ENCODE data around the gene C14orf119. TPM values are rescaled to one million over a fixed set of nuclear protein-coding genes. Genes with fewer than 3 reads are reported as not detected.
A peak's percentile ranks its signal among the peaks of the same experiment; 100 is the strongest.

Gene C14orf119
- 10 to 100 TPM; 67.2 to 84.4 (median 75.6) TPM for polyA plus RNA-seq (ENCODE audit: insufficient read length in 4 of 4)

GRCh38 chr14:23095196-23096108 lies at the start of gene C14orf119:
Gene C14orf119 (plus strand): TSS chr14:23095505. CDS start chr14:23097659, 2,154 bp downstream.
- DNase-seq (ENCODE audit: low read depth in 4 of 4, low spot score in 3 of 4), result peak; percentile 99 to 100 (median 100)

- DNase-seq (ENCODE audit: low read depth in 4 of 4, low spot score in 3 of 4), result no peak
Observed at GRCh38 chr14:23047034-23047634, 48.2 kb upstream of the C14orf119 start.

- DNase-seq (ENCODE audit: low read depth in 4 of 4, low spot score in 3 of 4), result no peak
Observed at GRCh38 chr14:23047751-23048693, 47.3 kb upstream of the C14orf119 start.

GRCh38 chr14:23049011-23049410 lies 46.3 kb upstream of the C14orf119 start:
- no peak for DNase-seq (ENCODE audit: low read depth in 4 of 4, low spot score in 3 of 4)

- no peak for DNase-seq (ENCODE audit: low read depth in 4 of 4, low spot score in 3 of 4)
Observed at GRCh38 chr14:23051141-23052057, 43.9 kb upstream of the C14orf119 start.

- no peak for DNase-seq (ENCODE audit: low read depth in 4 of 4, low spot score in 3 of 4)
Observed at GRCh38 chr14:23052182-23052623, 43.1 kb upstream of the C14orf119 start.

- no peak for DNase-seq (ENCODE audit: low read depth in 4 of 4, low spot score in 3 of 4)
Observed at GRCh38 chr14:23052671-23053070, 42.6 kb upstream of the C14orf119 start.

GRCh38 chr14:23053426-23053825 lies 41.9 kb upstream of the C14orf119 start:
- no peak for DNase-seq (ENCODE audit: low read depth in 4 of 4, low spot score in 3 of 4)

- DNase-seq (ENCODE audit: low read depth in 4 of 4, low spot score in 3 of 4), result no peak
Observed at GRCh38 chr14:23054000-23054811, 41.1 kb upstream of the C14orf119 start.

- no peak for DNase-seq (ENCODE audit: low read depth in 4 of 4, low spot score in 3 of 4)
Observed at GRCh38 chr14:23055147-23055550, 40.2 kb upstream of the C14orf119 start.

- DNase-seq (ENCODE audit: low read depth in 4 of 4, low spot score in 3 of 4), result no peak
Observed at GRCh38 chr14:23055621-23056144, 39.6 kb upstream of the C14orf119 start.

- no peak for DNase-seq (ENCODE audit: low read depth in 4 of 4, low spot score in 3 of 4)
Observed at GRCh38 chr14:23056145-23056955, 39.0 kb upstream of the C14orf119 start.

- no peak for DNase-seq (ENCODE audit: low read depth in 4 of 4, low spot score in 3 of 4)
Observed at GRCh38 chr14:23056956-23057756, 38.1 kb upstream of the C14orf119 start, which contains the start of gene CDH24. Gene CDH24 (minus strand): TSS chr14:23057520. CDS start chr14:23055733, 1,787 bp downstream.

- DNase-seq (ENCODE audit: low read depth in 4 of 4, low spot score in 3 of 4), result peak in 3 of 4 donors; percentile 71 to 87 (median 81)
Observed at GRCh38 chr14:23057757-23058653, 37.3 kb upstream of the C14orf119 start.

- DNase-seq (ENCODE audit: low read depth in 4 of 4, low spot score in 3 of 4), result no peak
Observed at GRCh38 chr14:23058654-23059504, 36.4 kb upstream of the C14orf119 start.
